Activated T-cell treated with anti-CD3 and anti-CD28 coated beads for 1 hour (primary cell): ENCODE measurements around the gene LEFTY1.
"Not testable (repeated sequence)": the region's sequence is repeated elsewhere in the genome, so short reads cannot be mapped to it uniquely, and the experiment has no call there.

Source experiments
- DNase-seq: peaks from one replicate; pipeline ENCODE4 v3.0.0-alpha.2; 2020; ENCODE audit warnings: low read depth

LEFTY1 gene

GRCh38 chr1:225887554-225888288 is 1.2 kb downstream of the LEFTY1 start:
- not testable (repeated sequence) for DNase-seq

- DNase-seq: no peak
Measured at GRCh38 chr1:225887030-225887314, 2.0 kb downstream of the LEFTY1 start.

GRCh38 chr1:225886159-225887029 is 2.6 kb downstream of the LEFTY1 start:
- DNase-seq: no peak

GRCh38 chr1:225885336-225885735 is 3.6 kb downstream of the LEFTY1 start:
- no peak for DNase-seq

- no peak for DNase-seq
Measured at GRCh38 chr1:225883616-225884265, 5.2 kb downstream of the LEFTY1 start.

GRCh38 chr1:225882694-225883615 is 6.0 kb downstream of the LEFTY1 start:
- no peak for DNase-seq

- DNase-seq: peak; percentile 89
Measured at GRCh38 chr1:225881959-225882693, 6.8 kb downstream of the LEFTY1 start, which contains the start of gene TMEM63A. TSS of gene TMEM63A (minus strand) at chr1:225882380. CDS start at chr1:225877580, 4,800 bp downstream.

GRCh38 chr1:225881081-225881958 is 7.6 kb downstream of the LEFTY1 start:
- peak; percentile 49 for DNase-seq

GRCh38 chr1:225880636-225881035 is 8.3 kb downstream of the LEFTY1 start:
- DNase-seq: no peak

- no peak for DNase-seq
Measured at GRCh38 chr1:225880222-225880588, 8.7 kb downstream of the LEFTY1 start.

- no peak for DNase-seq
Measured at GRCh38 chr1:225879521-225880221, 9.3 kb downstream of the LEFTY1 start.

GRCh38 chr1:225878282-225878681 is 10.7 kb downstream of the LEFTY1 start:
- DNase-seq: no peak

- DNase-seq: no peak
Measured at GRCh38 chr1:225877580-225877979, 11.4 kb downstream of the LEFTY1 start.

- DNase-seq: no peak
Measured at GRCh38 chr1:225876900-225877510, 11.9 kb downstream of the LEFTY1 start.

- DNase-seq: no peak
Measured at GRCh38 chr1:225875044-225875815, 13.7 kb downstream of the LEFTY1 start.

GRCh38 chr1:225874431-225874830 is 14.5 kb downstream of the LEFTY1 start:
- no peak for DNase-seq

- no peak for DNase-seq
Measured at GRCh38 chr1:225873281-225873850, 15.6 kb downstream of the LEFTY1 start.

- no peak for DNase-seq
Measured at GRCh38 chr1:225872075-225872430, 16.9 kb downstream of the LEFTY1 start.
